ENCODE data around the gene ACTN2.

DNA sequence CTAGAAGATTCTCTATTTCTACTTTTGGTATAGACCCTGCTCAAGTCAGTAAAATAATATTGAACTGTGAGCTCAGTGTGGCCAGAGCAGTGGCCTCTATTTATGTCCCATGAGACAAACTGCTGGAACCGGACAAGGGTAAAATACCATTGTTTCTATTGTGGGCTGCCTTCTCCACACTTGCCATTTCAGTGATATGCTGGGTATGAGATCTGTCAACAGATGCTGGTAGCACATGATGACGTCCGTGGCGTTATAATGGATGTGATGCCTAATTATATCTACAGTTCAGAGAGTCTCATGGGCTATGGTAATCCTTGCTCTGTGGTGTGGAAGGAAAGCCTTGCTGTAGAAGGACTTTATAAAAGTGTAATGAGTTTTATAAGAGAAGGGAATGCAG is 2.4 kb downstream of the ACTN2 start:
- TF ChIP-seq, protein P1, sequence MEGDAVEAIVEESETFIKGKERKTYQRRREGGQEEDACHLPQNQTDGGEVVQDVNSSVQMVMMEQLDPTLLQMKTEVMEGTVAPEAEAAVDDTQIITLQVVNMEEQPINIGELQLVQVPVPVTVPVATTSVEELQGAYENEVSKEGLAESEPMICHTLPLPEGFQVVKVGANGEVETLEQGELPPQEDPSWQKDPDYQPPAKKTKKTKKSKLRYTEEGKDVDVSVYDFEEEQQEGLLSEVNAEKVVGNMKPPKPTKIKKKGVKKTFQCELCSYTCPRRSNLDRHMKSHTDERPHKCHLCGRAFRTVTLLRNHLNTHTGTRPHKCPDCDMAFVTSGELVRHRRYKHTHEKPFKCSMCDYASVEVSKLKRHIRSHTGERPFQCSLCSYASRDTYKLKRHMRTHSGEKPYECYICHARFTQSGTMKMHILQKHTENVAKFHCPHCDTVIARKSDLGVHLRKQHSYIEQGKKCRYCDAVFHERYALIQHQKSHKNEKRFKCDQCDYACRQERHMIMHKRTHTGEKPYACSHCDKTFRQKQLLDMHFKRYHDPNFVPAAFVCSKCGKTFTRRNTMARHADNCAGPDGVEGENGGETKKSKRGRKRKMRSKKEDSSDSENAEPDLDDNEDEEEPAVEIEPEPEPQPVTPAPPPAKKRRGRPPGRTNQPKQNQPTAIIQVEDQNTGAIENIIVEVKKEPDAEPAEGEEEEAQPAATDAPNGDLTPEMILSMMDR (IDR thresholded peaks at IDR 0.05): no peak
- TF ChIP-seq POLR2A (IDR thresholded peaks at IDR 0.05): no peak
- TF ChIP-seq POLR2AphosphoS5 (IDR thresholded peaks at IDR 0.05; ENCODE audit: insufficient read depth in 1 of 2, low read depth in 1 of 2): no peak
